HG02588 (cell line): ENCODE results near the gene SLFN5.
"Not testable (repeated sequence)": the region's sequence is repeated elsewhere in the genome, so short reads cannot be mapped to it uniquely, and the experiment has no call there.

Experiments used
- ATAC-seq: cut with Tn5 transposase; IDR thresholded peaks from one replicate; pipeline ENCODE4 v1.9.1; 2021; ENCODE audit warnings: mild to moderate bottlenecking, moderate library complexity; ENCODE audit not compliant: unreplicated experiment

The SLFN5 gene

GRCh38 chr17:35241520-35241919 is 1.4 kb upstream of the SLFN5 start:
- no peak for ATAC-seq

GRCh38 chr17:35242158-35242804 is 591 bp upstream of the SLFN5 start:
- ATAC-seq = peak; percentile 46

GRCh38 chr17:35243561-35244340 is 879 bp downstream of the SLFN5 start:
- ATAC-seq = no peak

GRCh38 chr17:35244341-35245195 is 1.7 kb downstream of the SLFN5 start:
- no peak for ATAC-seq

- ATAC-seq = no peak
Measured at GRCh38 chr17:35245196-35245486, 2.3 kb downstream of the SLFN5 start.

- ATAC-seq = no peak
Measured at GRCh38 chr17:35252651-35253050, 9.8 kb downstream of the SLFN5 start.

GRCh38 chr17:35254107-35254773 is 11.4 kb downstream of the SLFN5 start:
- ATAC-seq = no peak

GRCh38 chr17:35255316-35255715 is 12.4 kb downstream of the SLFN5 start:
- no peak for ATAC-seq

- ATAC-seq = no peak
Measured at GRCh38 chr17:35256629-35257028, 13.8 kb downstream of the SLFN5 start.

- ATAC-seq = no peak
Measured at GRCh38 chr17:35257208-35257659, 14.4 kb downstream of the SLFN5 start.

GRCh38 chr17:35259001-35259400 is 16.1 kb downstream of the SLFN5 start:
- no peak for ATAC-seq

- no peak for ATAC-seq
Measured at GRCh38 chr17:35265071-35265470, 22.2 kb downstream of the SLFN5 start.

- ATAC-seq = no peak
Measured at GRCh38 chr17:35265566-35266141, 22.8 kb downstream of the SLFN5 start.

- not testable (repeated sequence) for ATAC-seq
Measured at GRCh38 chr17:35274167-35275066, 31.5 kb downstream of the SLFN5 start.

- not testable (repeated sequence) for ATAC-seq
Measured at GRCh38 chr17:35278454-35278853, 35.6 kb downstream of the SLFN5 start.

GRCh38 chr17:35278876-35279275 is 36.0 kb downstream of the SLFN5 start:
- not testable (repeated sequence) for ATAC-seq

GRCh38 chr17:35283767-35284166 is 40.9 kb downstream of the SLFN5 start:
- no peak for ATAC-seq

GRCh38 chr17:35284955-35285354 is 42.1 kb downstream of the SLFN5 start:
- no peak for ATAC-seq

GRCh38 chr17:35286120-35286781 is 43.4 kb downstream of the SLFN5 start:
- no peak for ATAC-seq
